Neural cell (in vitro differentiated cells): ENCODE data around the gene MRPS6. TPM values are rescaled to one million over a fixed set of nuclear protein-coding genes. Genes with fewer than 3 reads are reported as not detected.

Source experiments
- H2AFZ ChIP-seq: fragments of 200-600, 300-800 bp; sonication (generic), shearing (Covaris generic); 2 replicates; pipeline ENCODE4 v1.6.0; 2014; ENCODE audit warnings: low read depth, mild to moderate bottlenecking, antibody characterized with exemption, low read length, moderate library complexity
- H3F3A ChIP-seq: fragments of 200-600 bp; shearing (Covaris generic); 2 replicates; pipeline ENCODE4 v1.6.1; 2016; ENCODE audit warnings: mild to moderate bottlenecking, moderate library complexity, mixed read lengths, antibody characterized with exemption, low read length; ENCODE audit not compliant: insufficient read depth, poor library complexity, severe bottlenecking
- H3K27ac ChIP-seq: fragments of 200-600, 300-800 bp; sonication (generic), shearing (Covaris generic); 2 replicates; pipeline ENCODE4 v1.5.1; 2014; ENCODE audit warnings: mild to moderate bottlenecking, low read length, moderate library complexity
- H3K27me3 ChIP-seq: fragments of 300-800, 200-600 bp; sonication (generic), shearing (Covaris generic); 2 replicates; pipeline ENCODE4 v1.6.0; 2014; ENCODE audit warnings: mild to moderate bottlenecking, low read depth, low read length, moderate library complexity; ENCODE audit not compliant: insufficient read depth
- H3K36me3 ChIP-seq: fragments of 300-800, 200-600 bp; sonication (generic), shearing (Covaris generic); 2 replicates; pipeline ENCODE4 v1.5.1; 2014; ENCODE audit warnings: mild to moderate bottlenecking, antibody characterized with exemption, low read length, moderate library complexity; ENCODE audit not compliant: insufficient read depth
- H3K4me2 ChIP-seq: fragments of 300-800, 200-600 bp; sonication (generic), shearing (Covaris generic); 2 replicates; pipeline ENCODE4 v1.6.0; 2014; ENCODE audit warnings: mild to moderate bottlenecking, low read length
- H3K4me3 ChIP-seq: fragments of 300-800, 200-600 bp; sonication (generic), shearing (Covaris generic); 2 replicates; pipeline ENCODE4 v1.5.1; 2014; ENCODE audit warnings: mild to moderate bottlenecking, low read length, moderate library complexity
- H3K79me2 ChIP-seq: fragments of 200-600 bp; shearing (Covaris generic); replicated peaks from 2 replicates; pipeline ENCODE4 v1.6.0; 2014; ENCODE audit warnings: mild to moderate bottlenecking, low read length, moderate library complexity; ENCODE audit not compliant: insufficient read depth
- H3K9ac ChIP-seq: fragments of 300-800, 200-600 bp; sonication (generic), shearing (Covaris generic); 2 replicates; pipeline ENCODE4 v1.6.1; 2016; ENCODE audit warnings: mild to moderate bottlenecking, low read length, mixed read lengths
- H3K9me2 ChIP-seq: fragments of 200-600 bp; shearing (Covaris generic); 2 replicates; pipeline ENCODE4 v1.6.1; 2016; ENCODE audit warnings: mild to moderate bottlenecking, low read length, mixed read lengths; ENCODE audit not compliant: insufficient read depth
- H3K9me3 ChIP-seq: fragments of 200-600, 300-800 bp; sonication (generic), shearing (Covaris generic); 2 replicates; pipeline ENCODE4 v1.6.1; 2016; ENCODE audit warnings: mild to moderate bottlenecking, mixed run types, low read length, moderate library complexity, mixed read lengths
- H4K20me1 ChIP-seq: fragments of 200-600 bp; shearing (Covaris generic); 2 replicates; pipeline ENCODE4 v1.6.1; 2016; ENCODE audit warnings: mild to moderate bottlenecking, mixed run types; ENCODE audit not compliant: insufficient read depth
- EP300 ChIP-seq: fragments of 450-650 bp; conservative IDR thresholded peaks from 2 replicates; pipeline ENCODE4 v1.6.1; 2014; ENCODE audit warnings: antibody characterized with exemption, mild to moderate bottlenecking, moderate library complexity; ENCODE audit not compliant: poor library complexity, severe bottlenecking
- EZH2 ChIP-seq: fragments of 200-600, 300-800 bp; shearing (Covaris generic), sonication (generic); IDR thresholded peaks from 2 replicates; pipeline ENCODE4 v1.6.1; 2014; ENCODE audit warnings: antibody characterized with exemption, low read length, borderline replicate concordance, mild to moderate bottlenecking; ENCODE audit not compliant: insufficient read depth, poor library complexity, severe bottlenecking
- MXI1 ChIP-seq: fragments of 450-650 bp; conservative IDR thresholded peaks from 2 replicates; pipeline ENCODE4 v1.6.1; 2014; ENCODE audit warnings: antibody characterized with exemption, mild to moderate bottlenecking; ENCODE audit not compliant: poor library complexity, severe bottlenecking
- POLR2AphosphoS5 ChIP-seq: IDR thresholded peaks from 2 replicates; pipeline ENCODE4 v1.6.1; 2012
- RAD21 ChIP-seq: fragments of 450-650 bp; conservative IDR thresholded peaks from 2 replicates; pipeline ENCODE4 v1.6.1; 2014; ENCODE audit warnings: antibody characterized with exemption, mild to moderate bottlenecking, moderate library complexity
- SMC3 ChIP-seq: fragments of 450-650 bp; conservative IDR thresholded peaks from 2 replicates; pipeline ENCODE4 v1.6.1; 2014; ENCODE audit warnings: antibody characterized with exemption, mild to moderate bottlenecking, moderate library complexity; ENCODE audit not compliant: poor library complexity
- TAF1 ChIP-seq: IDR thresholded peaks from 2 replicates; pipeline ENCODE4 v1.6.1; 2012; ENCODE audit warnings: low read depth
- polyA plus RNA-seq: library from polyadenylated mRNA; depleted of rRNA; stranded (reverse); fragments of >200 nt; gene quantifications from 2 replicates; pipeline ENCODE4 v1.2.3, GENCODE V29; 2014
- TF ChIP-seq, protein P1 (sequence below): IDR thresholded peaks from 2 replicates; pipeline ENCODE4 v1.6.1; 2012; ENCODE audit warnings: borderline replicate concordance
- TF ChIP-seq, protein P2 (sequence below): fragments of 450-650 bp; IDR thresholded peaks from 2 replicates; pipeline ENCODE4 v1.5.1; 2014; ENCODE audit warnings: antibody characterized with exemption, mild to moderate bottlenecking, moderate library complexity; ENCODE audit not compliant: poor library complexity, severe bottlenecking

Gene MRPS6
- polyA plus RNA-seq, 1 donor from 2014 or later = 70.1 TPM

DNA sequence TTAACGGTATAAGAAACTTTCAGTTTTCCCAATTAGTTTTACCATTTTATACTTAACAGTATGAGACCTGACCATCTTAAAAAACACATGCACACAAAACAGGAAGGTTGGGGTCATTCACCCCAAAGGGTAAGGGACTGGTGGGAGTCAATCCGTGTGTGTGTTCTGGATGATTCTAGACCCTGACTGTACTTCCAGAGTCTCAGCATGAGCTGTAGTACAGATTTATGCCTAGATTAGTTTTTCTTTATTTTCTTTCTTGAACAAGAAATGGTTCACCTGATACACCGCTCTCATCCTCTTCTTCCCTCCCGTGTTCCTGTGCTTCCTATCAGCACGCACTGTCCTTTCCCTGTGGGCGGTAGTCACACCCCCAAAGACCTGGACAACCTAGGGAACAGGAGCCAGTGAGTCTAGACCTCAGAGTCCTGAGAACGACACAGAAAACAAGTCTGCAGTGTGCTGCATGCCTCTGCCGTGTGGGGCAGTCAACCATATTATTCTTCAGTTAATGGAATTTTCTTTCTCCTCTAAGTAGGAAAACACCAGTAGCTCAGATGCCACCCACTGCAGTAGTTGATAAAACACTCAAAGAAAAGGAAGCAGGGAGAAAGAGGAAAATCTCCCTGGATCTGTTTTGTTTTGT is 38.9 kb upstream of the MRPS6 start:
- no peak for TF ChIP-seq POLR2AphosphoS5
- TF ChIP-seq, protein P1, sequence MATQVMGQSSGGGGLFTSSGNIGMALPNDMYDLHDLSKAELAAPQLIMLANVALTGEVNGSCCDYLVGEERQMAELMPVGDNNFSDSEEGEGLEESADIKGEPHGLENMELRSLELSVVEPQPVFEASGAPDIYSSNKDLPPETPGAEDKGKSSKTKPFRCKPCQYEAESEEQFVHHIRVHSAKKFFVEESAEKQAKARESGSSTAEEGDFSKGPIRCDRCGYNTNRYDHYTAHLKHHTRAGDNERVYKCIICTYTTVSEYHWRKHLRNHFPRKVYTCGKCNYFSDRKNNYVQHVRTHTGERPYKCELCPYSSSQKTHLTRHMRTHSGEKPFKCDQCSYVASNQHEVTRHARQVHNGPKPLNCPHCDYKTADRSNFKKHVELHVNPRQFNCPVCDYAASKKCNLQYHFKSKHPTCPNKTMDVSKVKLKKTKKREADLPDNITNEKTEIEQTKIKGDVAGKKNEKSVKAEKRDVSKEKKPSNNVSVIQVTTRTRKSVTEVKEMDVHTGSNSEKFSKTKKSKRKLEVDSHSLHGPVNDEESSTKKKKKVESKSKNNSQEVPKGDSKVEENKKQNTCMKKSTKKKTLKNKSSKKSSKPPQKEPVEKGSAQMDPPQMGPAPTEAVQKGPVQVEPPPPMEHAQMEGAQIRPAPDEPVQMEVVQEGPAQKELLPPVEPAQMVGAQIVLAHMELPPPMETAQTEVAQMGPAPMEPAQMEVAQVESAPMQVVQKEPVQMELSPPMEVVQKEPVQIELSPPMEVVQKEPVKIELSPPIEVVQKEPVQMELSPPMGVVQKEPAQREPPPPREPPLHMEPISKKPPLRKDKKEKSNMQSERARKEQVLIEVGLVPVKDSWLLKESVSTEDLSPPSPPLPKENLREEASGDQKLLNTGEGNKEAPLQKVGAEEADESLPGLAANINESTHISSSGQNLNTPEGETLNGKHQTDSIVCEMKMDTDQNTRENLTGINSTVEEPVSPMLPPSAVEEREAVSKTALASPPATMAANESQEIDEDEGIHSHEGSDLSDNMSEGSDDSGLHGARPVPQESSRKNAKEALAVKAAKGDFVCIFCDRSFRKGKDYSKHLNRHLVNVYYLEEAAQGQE = no peak
- TF ChIP-seq EZH2 = no peak
- no peak for TF ChIP-seq SMC3
- no peak overlapping the region for H2AFZ ChIP-seq
- no peaks in the 10 kb centered on the region for H3K9me3 ChIP-seq
- no peaks in the 10 kb centered on the region for H3K9me2 ChIP-seq
- no peak overlapping the region for H3K27ac ChIP-seq
- H3K4me2 ChIP-seq = no peak overlapping the region
- H3K9ac ChIP-seq = no peak overlapping the region
- no peaks in the 10 kb centered on the region for H3F3A ChIP-seq
- no peaks in the 10 kb centered on the region for H4K20me1 ChIP-seq
- no peaks in the 10 kb centered on the region for H3K27me3 ChIP-seq
- no peak overlapping the region for H3K4me3 ChIP-seq
- no peaks in the 10 kb centered on the region for H3K36me3 ChIP-seq
- H3K79me2 ChIP-seq = no peaks in the 10 kb centered on the region

DNA sequence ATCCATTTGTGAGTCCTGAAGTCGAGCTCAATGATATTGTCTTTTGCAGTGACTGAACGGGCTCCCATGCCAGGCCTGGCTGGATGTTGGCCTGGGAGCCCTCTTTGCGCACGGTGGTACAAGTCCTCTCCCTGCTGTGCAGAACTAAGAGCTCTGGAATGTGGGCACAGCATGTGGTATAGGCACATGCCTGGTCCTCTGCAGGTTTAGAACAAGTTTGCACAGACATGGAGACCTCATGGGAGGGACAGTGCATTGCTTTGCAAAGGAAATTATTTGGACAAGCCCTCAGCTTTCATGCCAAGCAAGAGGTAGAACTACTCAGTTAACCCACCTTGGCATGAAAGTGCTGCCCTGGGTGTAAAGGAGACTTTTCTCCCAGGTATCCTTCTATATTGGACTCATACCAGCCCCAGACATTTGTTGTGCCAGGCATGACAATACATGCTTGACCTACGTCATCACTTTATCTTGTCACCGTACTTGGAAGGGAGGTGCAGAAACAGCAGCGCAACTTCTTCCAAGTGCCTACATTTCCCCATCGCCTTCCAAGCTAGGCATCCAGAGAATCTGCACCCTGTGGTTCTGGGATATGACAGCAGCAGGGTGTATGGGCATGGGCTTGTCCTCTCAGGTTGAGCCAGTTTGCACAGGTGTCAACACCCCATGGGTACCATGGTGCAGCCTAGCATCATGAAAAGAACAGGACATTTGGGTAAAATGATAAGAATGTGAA is 37.6 kb upstream of the MRPS6 start:
- no peak overlapping the region for H2AFZ ChIP-seq
- no peaks in the 10 kb centered on the region for H3K9me2 ChIP-seq
- H3K4me2 ChIP-seq = no peak overlapping the region

More for the DNA sequence above, 37.6 kb upstream of the MRPS6 start:
- no peak overlapping the region for H3K9ac ChIP-seq
- H3K4me3 ChIP-seq = no peak overlapping the region
- H3F3A ChIP-seq = no peaks in the 10 kb centered on the region
- no peak for TF ChIP-seq EP300
- TF ChIP-seq SMC3 = no peak
- no peak for TF ChIP-seq EZH2
- no peak for TF ChIP-seq POLR2AphosphoS5
- no peak for TF ChIP-seq RAD21
- TF ChIP-seq TAF1 = no peak
- no peak for TF ChIP-seq MXI1
- TF ChIP-seq, protein P2, sequence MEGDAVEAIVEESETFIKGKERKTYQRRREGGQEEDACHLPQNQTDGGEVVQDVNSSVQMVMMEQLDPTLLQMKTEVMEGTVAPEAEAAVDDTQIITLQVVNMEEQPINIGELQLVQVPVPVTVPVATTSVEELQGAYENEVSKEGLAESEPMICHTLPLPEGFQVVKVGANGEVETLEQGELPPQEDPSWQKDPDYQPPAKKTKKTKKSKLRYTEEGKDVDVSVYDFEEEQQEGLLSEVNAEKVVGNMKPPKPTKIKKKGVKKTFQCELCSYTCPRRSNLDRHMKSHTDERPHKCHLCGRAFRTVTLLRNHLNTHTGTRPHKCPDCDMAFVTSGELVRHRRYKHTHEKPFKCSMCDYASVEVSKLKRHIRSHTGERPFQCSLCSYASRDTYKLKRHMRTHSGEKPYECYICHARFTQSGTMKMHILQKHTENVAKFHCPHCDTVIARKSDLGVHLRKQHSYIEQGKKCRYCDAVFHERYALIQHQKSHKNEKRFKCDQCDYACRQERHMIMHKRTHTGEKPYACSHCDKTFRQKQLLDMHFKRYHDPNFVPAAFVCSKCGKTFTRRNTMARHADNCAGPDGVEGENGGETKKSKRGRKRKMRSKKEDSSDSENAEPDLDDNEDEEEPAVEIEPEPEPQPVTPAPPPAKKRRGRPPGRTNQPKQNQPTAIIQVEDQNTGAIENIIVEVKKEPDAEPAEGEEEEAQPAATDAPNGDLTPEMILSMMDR = no peak
- TF ChIP-seq, protein P1 = no peak
- no peak overlapping the region for H3K27ac ChIP-seq
- no peaks in the 10 kb centered on the region for H3K9me3 ChIP-seq
- no peaks in the 10 kb centered on the region for H4K20me1 ChIP-seq
- H3K79me2 ChIP-seq = no peaks in the 10 kb centered on the region
- no peaks in the 10 kb centered on the region for H3K36me3 ChIP-seq
- H3K27me3 ChIP-seq = no peaks in the 10 kb centered on the region
